Small intestine (tissue), 7 donors: ENCODE data around the gene MRE11. TPM values are rescaled to one million over a fixed set of nuclear protein-coding genes. Genes with fewer than 3 reads are reported as not detected.
A peak's percentile ranks its signal among the peaks of the same experiment; 100 is the strongest.

ENCODE experiments used
- DNase-seq, 2 donors: peaks; one replicate each; pipeline versions ENCODE4 v3.0.0 to v3.0.0-alpha.2; 2013
- FAIRE-seq: peaks from 2 replicates; lab custom pipeline; 2012; peaks lifted over from hg19 to GRCh38; lab: Jason Lieb, UNC
- H3K27ac ChIP-seq, 3 donors: one replicate each; pipeline ENCODE4 v1.5.1; 2013; ENCODE audit warnings: low read length in 2 of 3, mild to moderate bottlenecking in 2 of 3, control low read depth in 1 of 3, inconsistent platforms in 1 of 3, low read depth in 1 of 3, moderate library complexity in 1 of 3
- H3K27me3 ChIP-seq, 3 donors: one replicate each; pipeline ENCODE4 v1.6.1; 2013; ENCODE audit warnings: low read length in 3 of 3, inconsistent platforms in 1 of 3; ENCODE audit not compliant: control insufficient read depth in 3 of 3, insufficient read depth in 3 of 3
- H3K36me3 ChIP-seq, 3 donors: one replicate each; pipeline ENCODE4 v1.6.1; 2013; ENCODE audit warnings: low read length in 3 of 3, inconsistent platforms in 1 of 3, low read depth in 1 of 3, mild to moderate bottlenecking in 1 of 3, moderate library complexity in 1 of 3; ENCODE audit not compliant: control insufficient read depth in 3 of 3, insufficient read depth in 2 of 3
- H3K4me1 ChIP-seq, 3 donors: one replicate each; pipeline ENCODE4 v1.6.1; 2013; ENCODE audit warnings: low read length in 2 of 3, inconsistent platforms in 1 of 3, low read depth in 1 of 3, mild to moderate bottlenecking in 1 of 3, moderate library complexity in 1 of 3; ENCODE audit not compliant: control insufficient read depth in 3 of 3, insufficient read depth in 2 of 3
- H3K4me3 ChIP-seq, 3 donors: one replicate each; pipeline ENCODE4 v1.5.1; 2013; ENCODE audit warnings: low read length in 3 of 3, control low read depth in 1 of 3, inconsistent platforms in 1 of 3, low read depth in 1 of 3, mild to moderate bottlenecking in 1 of 3, moderate library complexity in 1 of 3
- H3K9me3 ChIP-seq, 2 donors: one replicate each; pipeline ENCODE4 v1.6.1; 2013; ENCODE audit warnings: low read depth in 1 of 2, low read length in 1 of 2; ENCODE audit not compliant: control insufficient read depth in 2 of 2, insufficient read depth in 1 of 2
- WGBS, 3 donors: extraction: QIAGEN DNeasy Blood & Tissue Kit; methylation state at CpG; one replicate each; pipeline ENCODE4 v1.1.7; 2013; 5-methylcytosine and 5-hydroxymethylcytosine counted together
- polyA plus RNA-seq, 4 donors: library from polyadenylated mRNA; stranded (reverse) in 3 of 4; unstranded in 1 of 4; fragments of 200-250 nt in 3 of 4; fragments of 120-200 nt in 1 of 4; gene quantifications; one replicate each; pipeline versions ENCODE4 v1.2.1 to v1.2.3, GENCODE V29; 2013
- donor health status: healthy with polysubstance abuse.
- donor health status: control.
- donor health status: control.
- donor health status: Bipolar disorder and iron deficiency.
- donor health status: healthy.

MRE11 gene
- polyA plus RNA-seq, 4 donors: 1.1 to 24.3 (median 3.9) TPM

DNA sequence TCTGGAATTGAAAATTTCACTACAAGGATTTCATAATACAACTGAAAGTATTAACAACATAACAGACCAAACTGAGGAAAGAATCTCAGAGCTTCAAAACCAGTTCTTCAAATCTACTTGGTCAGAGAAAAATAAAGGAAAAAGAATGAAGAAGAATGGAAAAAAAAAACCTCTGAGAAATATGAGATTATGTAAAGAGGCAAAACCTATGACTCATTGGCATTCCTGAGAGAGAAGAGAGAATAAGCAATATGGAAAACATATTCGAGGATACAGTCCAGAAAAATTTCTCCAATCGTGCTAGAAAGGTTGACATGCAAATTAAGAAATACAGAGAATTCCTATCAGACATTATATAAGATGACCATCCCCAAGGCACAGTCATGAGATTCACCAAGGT, 69.0 kb downstream of the MRE11 start:
- Histone ChIP-seq H3K4me1 (no peaks in the 10 kb centered on the region), H3K36me3 (peaks cover 2 to 15% (median 9%) of the 10 kb centered on the region in 3 donors), H3K27me3 (no peaks in the 10 kb centered on the region), H3K27ac (no peak overlapping the region), H3K9me3 (no peaks in the 10 kb centered on the region), H3K4me3 (no peak overlapping the region)
- WGBS, 3 donors: 89 to 95% (median 93%) methylated on average over 2 of the region's 2 CpGs
- no peak for FAIRE-seq
- DNase-seq: no peak

- H3K4me1 ChIP-seq: no peaks in the 10 kb centered on the region
- no peak for FAIRE-seq
- WGBS, 3 donors: 65 to 92% (median 87%) methylated on average over 2 of the region's 2 CpGs
- no peak overlapping the region for H3K27ac ChIP-seq
- H3K9me3 ChIP-seq: no peaks in the 10 kb centered on the region
- H3K4me3 ChIP-seq: no peak overlapping the region
- H3K36me3 ChIP-seq: peaks cover 0 to 15% (median 6%) of the 10 kb centered on the region in 3 donors
- H3K27me3 ChIP-seq: no peaks in the 10 kb centered on the region
- DNase-seq: no peak
Measured at GRCh38 chr11:94424011-94424410, 69.6 kb downstream of the MRE11 start.

- H3K4me3 ChIP-seq: no peak overlapping the region
- no peak for FAIRE-seq
- H3K27ac ChIP-seq: no peak overlapping the region
- DNase-seq: no peak
- WGBS, 3 donors: 93 to 98% (median 93%) methylated on average over 3 of the region's 3 CpGs
- peaks cover 0 to 13% (median 5%) of the 10 kb centered on the region in 3 donors for H3K36me3 ChIP-seq
- no peaks in the 10 kb centered on the region for H3K4me1 ChIP-seq
- H3K27me3 ChIP-seq: no peaks in the 10 kb centered on the region
- no peaks in the 10 kb centered on the region for H3K9me3 ChIP-seq
Measured at GRCh38 chr11:94423507-94423906, 70.1 kb downstream of the MRE11 start.

GRCh38 chr11:94418123-94418765, 75.4 kb downstream of the MRE11 start:
- no peak overlapping the region for H3K27ac ChIP-seq
- no peak for DNase-seq
- no peaks in the 10 kb centered on the region for H3K27me3 ChIP-seq
- H3K36me3 ChIP-seq: peaks cover 0 to 4% (median 2%) of the 10 kb centered on the region in 3 donors
- no peak for FAIRE-seq
- no peaks in the 10 kb centered on the region for H3K4me1 ChIP-seq
- WGBS, 3 donors: 74 to 91% (median 88%) methylated on average over 3 of the region's 3 CpGs
- no peaks in the 10 kb centered on the region for H3K9me3 ChIP-seq
- no peak overlapping the region for H3K4me3 ChIP-seq

- WGBS, 3 donors: 61 to 67% (median 62%) methylated on average over 4 of the region's 4 CpGs
- Histone ChIP-seq H3K27ac (no peak overlapping the region), H3K4me3 (no peak overlapping the region), H3K27me3 (no peaks in the 10 kb centered on the region), H3K4me1 (no peaks in the 10 kb centered on the region), H3K36me3 (peaks cover 0 to 2% (median 0%) of the 10 kb centered on the region in 3 donors), H3K9me3 (no peaks in the 10 kb centered on the region)
- FAIRE-seq (no peak), DNase-seq (peak; percentile 28 to 35)
Measured at GRCh38 chr11:94417386-94417987, 76.2 kb downstream of the MRE11 start.

GRCh38 chr11:94405062-94405833, 88.4 kb downstream of the MRE11 start:
- no peaks in the 10 kb centered on the region for H3K9me3 ChIP-seq
- no peak for FAIRE-seq
- no peak for DNase-seq
- no peaks in the 10 kb centered on the region for H3K36me3 ChIP-seq
- 87 to 89% (median 88%) methylated on average over 4 of the region's 4 CpGs for WGBS, 3 donors
- H3K4me3 ChIP-seq: no peak overlapping the region
- peaks cover 0 to 5% (median 0%) of the 10 kb centered on the region in 3 donors for H3K4me1 ChIP-seq
- H3K27me3 ChIP-seq: peaks cover 0 to 22% (median 14%) of the 10 kb centered on the region in 3 donors
- no peak overlapping the region for H3K27ac ChIP-seq

DNA sequence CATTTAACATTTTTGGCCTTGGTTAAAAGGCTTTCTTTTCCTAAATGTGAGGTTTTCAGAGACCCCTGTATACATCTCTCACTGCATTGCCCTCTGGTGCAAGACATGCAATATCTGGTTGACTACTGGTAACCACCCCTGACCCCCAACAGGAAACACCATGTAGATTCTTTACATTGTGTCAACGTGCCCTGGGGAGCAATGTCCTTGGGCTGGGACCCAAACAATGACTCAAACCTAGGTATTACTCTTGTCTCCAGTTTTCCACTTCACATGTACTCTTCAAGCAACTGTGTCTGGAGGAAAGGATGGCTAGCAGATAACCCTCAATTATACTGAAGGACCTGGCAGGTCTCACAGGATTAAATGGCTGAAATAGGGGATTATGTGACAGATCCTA, 91.3 kb downstream of the MRE11 start:
- Histone ChIP-seq H3K36me3 (no peaks in the 10 kb centered on the region), H3K4me1 (peaks cover 0 to 5% (median 0%) of the 10 kb centered on the region in 3 donors), H3K27ac (no peak overlapping the region), H3K9me3 (no peaks in the 10 kb centered on the region), H3K4me3 (no peak overlapping the region), H3K27me3 (peaks cover 0 to 44% (median 25%) of the 10 kb centered on the region in 3 donors)
- FAIRE-seq: no peak
- WGBS, 3 donors: 4 to 11% (median 5%) methylated on average over 1 of the region's 1 CpG
- no peak for DNase-seq

- H3K4me3 ChIP-seq: peak overlapping the region in 1 of 3 donors; percentile 24
- no peak overlapping the region for H3K27ac ChIP-seq
- H3K36me3 ChIP-seq: no peaks in the 10 kb centered on the region
- DNase-seq: no peak
- H3K9me3 ChIP-seq: no peaks in the 10 kb centered on the region
- H3K27me3 ChIP-seq: peaks cover 0 to 44% (median 25%) of the 10 kb centered on the region in 3 donors
- FAIRE-seq: no peak
- H3K4me1 ChIP-seq: peaks cover 0 to 5% (median 0%) of the 10 kb centered on the region in 3 donors
- 25 to 42% (median 28%) methylated on average over 10 of the region's 10 CpGs for WGBS, 3 donors
Measured at GRCh38 chr11:94401773-94402265, 91.8 kb downstream of the MRE11 start.
